GM12891 (cell line): ENCODE results near the gene EEF1AKMT3.
"Not testable (repeated sequence)": the region's sequence is repeated elsewhere in the genome, so short reads cannot be mapped to it uniquely, and the experiment has no call there.

Experiments used
- DNase-seq: peaks from one replicate; pipeline ENCODE4 v3.0.0; 2011; ENCODE audit warnings: low spot score; ENCODE audit not compliant: insufficient read length
- FAIRE-seq: peaks from 2 replicates; lab custom pipeline; 2011; peaks lifted over from hg19 to GRCh38; lab: Jason Lieb, UNC
- PAX5 ChIP-seq: IDR thresholded peaks from 2 replicates; pipeline ENCODE4 v1.6.1; 2011; ENCODE audit warnings: low read length, moderate library complexity, mild to moderate bottlenecking; ENCODE audit not compliant: insufficient read depth, severe bottlenecking
- POLR2A ChIP-seq: IDR thresholded peaks from 2 replicates; pipeline ENCODE4 v1.6.1; 2011; ENCODE audit warnings: low read depth, low read length, control low read depth
- POLR2AphosphoS5 ChIP-seq: IDR thresholded peaks from 2 replicates; pipeline ENCODE4 v1.6.1; 2011; ENCODE audit warnings: low read depth, low read length, control low read depth
- POU2F2 ChIP-seq: IDR thresholded peaks from 2 replicates; pipeline ENCODE4 v1.6.1; 2011; ENCODE audit warnings: low read depth, mild to moderate bottlenecking, control low read depth, low read length, moderate library complexity
- SPI1 ChIP-seq: IDR thresholded peaks from 2 replicates; pipeline ENCODE4 v1.6.1; 2011; ENCODE audit warnings: low read depth, low read length, control low read depth
- TAF1 ChIP-seq: IDR thresholded peaks from 2 replicates; pipeline ENCODE4 v1.6.1; 2011; ENCODE audit warnings: low read depth, low read length, control low read depth

EEF1AKMT3 gene

DNA sequence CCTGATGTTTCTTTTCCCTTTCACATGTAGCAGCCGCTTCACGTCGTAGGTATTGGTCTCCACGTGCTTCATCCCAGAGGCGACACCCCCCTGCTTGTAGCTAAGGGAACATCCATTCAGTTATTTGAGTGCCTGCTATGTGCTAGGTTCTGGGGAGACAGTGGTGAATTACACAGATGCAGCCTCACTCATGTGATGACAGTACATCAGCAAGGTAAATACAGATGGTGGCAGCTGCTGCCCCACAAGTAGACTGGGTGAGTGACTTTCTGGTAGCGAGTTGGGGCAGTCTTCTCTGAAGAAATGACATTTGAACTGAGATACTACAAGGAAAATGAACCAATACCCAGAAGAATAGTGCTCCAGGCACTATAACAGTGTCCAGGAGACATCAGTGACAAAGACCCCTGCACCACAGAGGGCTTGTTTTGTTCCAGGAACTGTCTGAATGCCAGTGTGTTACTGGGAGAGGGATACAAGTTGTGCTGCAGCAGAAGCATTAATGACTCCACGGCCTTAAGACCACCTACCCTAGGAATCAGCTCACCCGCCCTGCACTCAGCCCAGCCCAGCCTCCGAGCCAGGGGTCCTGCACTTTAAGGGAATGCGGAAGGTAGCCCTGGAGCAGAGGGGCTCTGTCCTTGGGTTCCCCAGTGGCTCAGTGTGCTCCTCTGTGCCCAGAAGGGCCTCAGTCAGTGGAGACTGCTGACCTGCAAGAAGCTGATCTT, 38.8 kb downstream of the EEF1AKMT3 start:
- FAIRE-seq (no peak), DNase-seq (no peak)
- TF ChIP-seq POLR2A (no peak), POU2F2 (no peak)

- TF ChIP-seq POU2F2 = no peak
- no peak for TF ChIP-seq POLR2AphosphoS5
- TF ChIP-seq TAF1 = no peak
- no peak for FAIRE-seq
- no peak for DNase-seq
These were observed 40.9 kb downstream of the EEF1AKMT3 start for GRCh38 chr12:57813111-57813970.

DNA sequence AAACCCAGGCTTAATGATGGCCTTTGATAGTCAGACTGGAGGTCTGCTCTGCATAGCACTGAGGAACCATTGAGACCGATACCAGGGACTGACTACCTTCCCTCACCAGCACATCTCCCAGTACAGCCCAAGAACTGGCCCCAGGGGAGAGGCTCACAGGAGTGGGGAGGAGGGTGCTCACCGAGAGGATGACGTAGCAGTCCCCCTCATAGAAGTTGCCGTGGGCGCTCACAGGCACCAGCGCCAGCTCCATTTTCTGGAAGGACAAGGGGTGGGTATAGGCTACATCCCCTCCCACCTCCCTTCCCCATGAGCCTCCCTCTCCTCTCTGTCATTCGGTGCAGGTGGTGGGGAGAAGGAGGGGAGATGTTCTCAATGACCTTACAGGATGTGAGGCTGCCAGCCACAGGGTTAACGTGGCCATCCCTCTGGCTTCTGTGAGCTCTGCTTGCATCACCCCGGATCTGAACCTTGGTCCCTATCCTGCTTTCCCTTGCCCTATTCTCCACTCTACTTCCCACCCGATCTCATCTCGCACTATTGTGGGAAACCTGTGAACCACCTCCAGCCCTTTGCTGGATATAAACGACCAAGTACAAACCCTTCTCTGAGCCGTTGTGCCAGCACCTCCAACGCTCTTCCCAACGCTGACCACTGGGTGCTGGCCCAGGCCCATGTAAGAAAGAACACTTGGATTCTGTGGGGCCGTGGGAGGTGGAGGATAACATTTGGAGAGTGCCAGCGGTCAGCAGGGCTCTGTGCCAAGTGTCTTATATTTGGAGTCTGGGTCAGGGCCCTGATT, 41.8 kb downstream of the EEF1AKMT3 start:
- no peak for DNase-seq
- FAIRE-seq = no peak
- TF ChIP-seq POLR2A = no peak
- TF ChIP-seq POLR2AphosphoS5 = no peak
- TF ChIP-seq SPI1 = no peak
- TF ChIP-seq POU2F2 = no peak
- no peak for TF ChIP-seq TAF1
- no peak for TF ChIP-seq PAX5

GRCh38 chr12:57815177-57816000, 43.0 kb downstream of the EEF1AKMT3 start:
- no peak for DNase-seq
- TF ChIP-seq PAX5 (no peak), POU2F2 (no peak), SPI1 (no peak), TAF1 (no peak), POLR2AphosphoS5 (no peak), POLR2A (no peak)
- no peak for FAIRE-seq

GRCh38 chr12:57816001-57816854, 43.8 kb downstream of the EEF1AKMT3 start:
- TF ChIP-seq SPI1 (no peak), TAF1 (no peak), POLR2AphosphoS5 (no peak), PAX5 (no peak), POLR2A (no peak), POU2F2 (no peak)
- FAIRE-seq (no peak), DNase-seq (no peak)

DNA sequence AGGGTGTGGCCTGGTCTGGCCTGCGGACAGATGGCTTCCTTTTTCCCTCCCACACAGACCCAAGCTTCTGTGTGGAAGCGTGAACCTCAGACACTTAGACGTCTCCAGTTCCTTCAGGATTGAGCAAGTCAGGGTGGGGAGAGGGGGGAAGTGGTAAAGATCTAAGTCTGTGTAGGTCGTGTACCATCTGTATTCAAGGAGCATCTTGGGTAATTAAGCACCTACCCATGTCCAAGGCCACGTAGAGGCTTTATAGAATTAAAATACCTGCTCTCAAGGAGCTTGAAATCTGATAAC, 44.4 kb downstream of the EEF1AKMT3 start:
- no peak for FAIRE-seq
- TF ChIP-seq POLR2A = no peak
- TF ChIP-seq SPI1 = no peak
- TF ChIP-seq PAX5 = no peak
- TF ChIP-seq POU2F2 = no peak
- DNase-seq = no peak

- DNase-seq = no peak
- FAIRE-seq = no peak
- no peak for TF ChIP-seq PAX5
- no peak for TF ChIP-seq POU2F2
- TF ChIP-seq POLR2A = no peak
- TF ChIP-seq POLR2AphosphoS5 = no peak
- TF ChIP-seq TAF1 = no peak
- TF ChIP-seq SPI1 = no peak
These were observed 45.0 kb downstream of the EEF1AKMT3 start for GRCh38 chr12:57817261-57817989.

DNA sequence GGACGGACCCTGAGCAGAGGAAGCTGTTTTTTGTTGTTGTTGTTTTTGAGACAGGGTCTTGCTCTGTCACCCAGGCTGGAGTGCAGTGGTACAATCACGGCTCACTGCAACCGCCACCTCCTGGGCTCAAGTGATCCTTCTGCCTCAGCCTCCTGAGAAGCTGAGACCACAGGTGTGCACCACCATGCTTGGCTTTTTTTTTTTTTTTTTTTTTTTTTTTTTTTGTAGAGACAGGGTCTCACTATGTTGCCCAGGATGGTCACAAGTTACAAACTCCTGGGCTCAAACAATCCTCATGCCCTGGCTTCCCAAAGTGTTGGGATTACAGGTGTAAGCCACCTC, 45.5 kb downstream of the EEF1AKMT3 start:
- not testable (repeated sequence) for DNase-seq, FAIRE-seq

DNA sequence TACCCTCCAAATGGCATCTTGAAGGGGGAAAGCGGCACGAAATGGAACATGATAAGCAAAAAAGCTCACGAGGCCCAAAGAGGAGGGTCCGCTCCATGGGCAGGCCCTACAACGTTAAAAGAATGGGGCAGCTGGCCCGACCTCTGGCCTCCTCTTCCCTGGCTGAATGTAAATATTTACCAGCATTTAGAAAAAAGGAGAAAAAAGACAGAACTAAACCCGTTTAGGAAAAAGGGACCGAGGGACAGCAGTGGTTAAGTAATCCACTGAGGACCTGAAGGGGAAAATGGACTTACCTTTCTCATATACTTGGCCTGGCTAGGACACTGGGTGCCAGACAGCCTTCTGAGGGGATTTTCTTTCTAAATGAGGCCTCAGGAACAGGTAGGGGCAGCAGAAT, 47.7 kb downstream of the EEF1AKMT3 start:
- DNase-seq, FAIRE-seq: not testable (repeated sequence)

- DNase-seq, FAIRE-seq: not testable (repeated sequence)
These were observed 48.6 kb downstream of the EEF1AKMT3 start for GRCh38 chr12:57821015-57821414.
